H9 (cell line): ENCODE results near the gene USP6. TPM values are rescaled to one million over a fixed set of nuclear protein-coding genes. Genes with fewer than 3 reads are reported as not detected.

Experiments
- DNase-seq: peaks from one replicate; pipeline ENCODE4 v3.0.0-alpha.2; 2017
- H2AFZ ChIP-seq: one replicate; pipeline ENCODE4 v1.6.1; 2013; ENCODE audit warnings: mild to moderate bottlenecking, low read length, control low read depth, moderate library complexity
- H2AK5ac ChIP-seq: 2 replicates; pipeline ENCODE4 v1.6.1; 2013; ENCODE audit warnings: low read length, control low read depth, mixed read lengths; ENCODE audit not compliant: insufficient read length
- H2BK120ac ChIP-seq: one replicate; pipeline ENCODE4 v1.6.1; 2013; ENCODE audit warnings: low read depth, mild to moderate bottlenecking, low read length, control low read depth, inconsistent platforms; ENCODE audit not compliant: poor library complexity, severe bottlenecking
- H2BK12ac ChIP-seq: 2 replicates; pipeline ENCODE4 v1.6.1; 2013; ENCODE audit warnings: low read length, control low read depth, mixed read lengths, low read depth; ENCODE audit not compliant: insufficient read length
- H2BK15ac ChIP-seq: 2 replicates; pipeline ENCODE4 v1.6.1; 2013; ENCODE audit warnings: low read depth, low read length, control low read depth
- H2BK20ac ChIP-seq: one replicate; pipeline ENCODE4 v1.6.1; 2013; ENCODE audit warnings: low read depth, mild to moderate bottlenecking, low read length, control low read depth, inconsistent platforms; ENCODE audit not compliant: poor library complexity, severe bottlenecking
- H2BK5ac ChIP-seq: 2 replicates; pipeline ENCODE4 v1.6.1; 2013; ENCODE audit warnings: low read length, control low read depth, mixed read lengths; ENCODE audit not compliant: insufficient read length
- H3K14ac ChIP-seq: 2 replicates; pipeline ENCODE4 v1.6.1; 2013; ENCODE audit warnings: low read length, control low read depth; ENCODE audit not compliant: insufficient read depth
- H3K18ac ChIP-seq: 2 replicates; pipeline ENCODE4 v1.6.1; 2013; ENCODE audit warnings: low read depth, mild to moderate bottlenecking, mixed read lengths, low read length, control low read depth; ENCODE audit not compliant: insufficient read length
- H3K23ac ChIP-seq: 2 replicates; pipeline ENCODE4 v1.6.1; 2013; ENCODE audit warnings: low read length, control low read depth, mixed read lengths, low read depth; ENCODE audit not compliant: insufficient read length
- H3K23me2 ChIP-seq: 2 replicates; pipeline ENCODE4 v1.6.1; 2013; ENCODE audit warnings: low read depth, mild to moderate bottlenecking, mixed read lengths, low read length, control low read depth; ENCODE audit not compliant: insufficient read length, poor library complexity, severe bottlenecking
- H3K27ac ChIP-seq: 2 replicates; pipeline ENCODE4 v1.5.1; 2013; ENCODE audit warnings: low read length, control low read depth, mixed read lengths, low read depth; ENCODE audit not compliant: insufficient read length
- H3K27me3 ChIP-seq: 2 replicates; pipeline ENCODE4 v1.6.1; 2013; ENCODE audit warnings: low read length, control low read depth, inconsistent platforms; ENCODE audit not compliant: insufficient read depth
- H3K4ac ChIP-seq: 2 replicates; pipeline ENCODE4 v1.6.1; 2013; ENCODE audit warnings: low read depth, mild to moderate bottlenecking, control low read depth, inconsistent platforms, low read length, moderate library complexity
- H3K4me1 ChIP-seq: 2 replicates; pipeline ENCODE4 v1.6.1; 2013; ENCODE audit warnings: low read length, control low read depth, inconsistent platforms; ENCODE audit not compliant: insufficient read depth
- H3K4me2 ChIP-seq: 2 replicates; pipeline ENCODE4 v1.6.1; 2013; ENCODE audit warnings: low read length, control low read depth, mixed read lengths; ENCODE audit not compliant: insufficient read length, insufficient read depth
- H3K56ac ChIP-seq: 2 replicates; pipeline ENCODE4 v1.6.1; 2013; ENCODE audit warnings: low read depth, mild to moderate bottlenecking, mixed read lengths, low read length, control low read depth; ENCODE audit not compliant: insufficient read length
- H3K79me1 ChIP-seq: 2 replicates; pipeline ENCODE4 v1.6.1; 2013; ENCODE audit warnings: low read depth, mild to moderate bottlenecking, moderate library complexity, low read length, control low read depth, inconsistent platforms; ENCODE audit not compliant: insufficient read depth, poor library complexity, severe bottlenecking
- H3K79me2 ChIP-seq: 2 replicates; pipeline ENCODE4 v1.6.1; 2013; ENCODE audit warnings: low read length, control low read depth, inconsistent platforms; ENCODE audit not compliant: insufficient read depth
- H3K9ac ChIP-seq: 2 replicates; pipeline ENCODE4 v1.6.1; 2013; ENCODE audit warnings: low read length, control low read depth, mixed read lengths; ENCODE audit not compliant: insufficient read length; ENCODE audit errors: extremely low read depth
- H3K9me3 ChIP-seq: one replicate; pipeline ENCODE4 v1.6.1; 2013; ENCODE audit warnings: low read depth, low read length, inconsistent platforms; ENCODE audit not compliant: control insufficient read depth
- H3T11ph ChIP-seq: one replicate; pipeline ENCODE4 v1.6.1; 2013; ENCODE audit warnings: mild to moderate bottlenecking, low read length, control low read depth, inconsistent platforms
- H4K20me1 ChIP-seq: one replicate; pipeline ENCODE4 v1.6.1; 2013; ENCODE audit not compliant: control insufficient read depth, insufficient read length, insufficient read depth
- H4K5ac ChIP-seq: 2 replicates; pipeline ENCODE4 v1.6.1; 2013; ENCODE audit warnings: low read depth, mild to moderate bottlenecking, mixed read lengths, low read length, control low read depth; ENCODE audit not compliant: insufficient read length
- H4K8ac ChIP-seq: replicated peaks from 2 replicates; pipeline ENCODE4 v1.6.1; 2013; ENCODE audit warnings: low read length, control low read depth, mixed read lengths, low read depth; ENCODE audit not compliant: insufficient read length
- H4K91ac ChIP-seq: 2 replicates; pipeline ENCODE4 v1.6.1; 2013; ENCODE audit warnings: low read depth, mild to moderate bottlenecking, moderate library complexity, mixed read lengths, low read length, control low read depth; ENCODE audit not compliant: insufficient read length
- H3K27ac Mint-ChIP-seq, 3 experiments: 2 replicates in 2 of 3; 3 replicates in 1 of 3; pipeline ENCODE4 v1.8.0; 2020 to 2021; ENCODE audit warnings: mixed read lengths in 3 of 3, mild to moderate bottlenecking in 1 of 3, moderate library complexity in 1 of 3
- H3K27me3 Mint-ChIP-seq: 2 replicates; pipeline ENCODE4 v1.8.0; 2021; ENCODE audit warnings: low read depth, mild to moderate bottlenecking, moderate library complexity, mixed read lengths
- H3K36me3 Mint-ChIP-seq, 3 experiments: 2 replicates in 2 of 3; 3 replicates in 1 of 3; pipeline ENCODE4 v1.8.0; 2020 to 2021; ENCODE audit warnings: low read depth in 3 of 3, mixed read lengths in 3 of 3; ENCODE audit not compliant: insufficient read depth in 1 of 3
- H3K4me1 Mint-ChIP-seq, 2 experiments: 2 replicates each; pipeline ENCODE4 v1.8.0; 2020; ENCODE audit warnings: mixed read lengths in 2 of 2
- H3K4me3 Mint-ChIP-seq, 2 experiments: 2 replicates in 1 of 2; 3 replicates in 1 of 2; pipeline ENCODE4 v1.8.0; 2020 to 2021; ENCODE audit warnings: mild to moderate bottlenecking in 2 of 2, mixed read lengths in 2 of 2, moderate library complexity in 1 of 2
- H3K9me3 Mint-ChIP-seq, 2 experiments: 2 replicates in 1 of 2; 3 replicates in 1 of 2; pipeline ENCODE4 v1.8.0; 2020; ENCODE audit warnings: mild to moderate bottlenecking in 2 of 2, mixed read lengths in 2 of 2, moderate library complexity in 1 of 2
- CTCF ChIP-seq: fragments of 200-600 bp; sonication (generic); conservative IDR thresholded peaks from 3 replicates; pipeline ENCODE4 v1.8.0; 2021; ENCODE audit warnings: antibody characterized with exemption, mild to moderate bottlenecking
- WGBS: extraction: QIAGEN DNeasy Blood & Tissue Kit; methylation state at CpG from one replicate; pipeline ENCODE4 v1.1.7; 2013; ENCODE audit warnings: missing lambda C conversion rate, low lambda C conversion rate, mixed read lengths; ENCODE audit not compliant: insufficient read length; ENCODE audit errors: extremely low coverage; 5-methylcytosine and 5-hydroxymethylcytosine counted together
- total RNA-seq: library from RNA; stranded (reverse); gene quantifications from 2 replicates; pipeline ENCODE4 v1.2.1, GENCODE V29; 2021

Gene USP6
- total RNA-seq, 1 experiment from 2014 or later, result 0.17 TPM

GRCh38 chr17:5138616-5139457 lies 23.0 kb downstream of the USP6 start:
- H3K27ac ChIP-seq, result no peak overlapping the region
- H3K79me1 ChIP-seq, result no peaks in the 10 kb centered on the region
- no peak overlapping the region for H3K14ac ChIP-seq
- H4K8ac ChIP-seq, result no peak overlapping the region
- H3K4me1 ChIP-seq, result no peaks in the 10 kb centered on the region
- H3K4me3 Mint-ChIP-seq, result no peak overlapping the region
- H2AK5ac ChIP-seq, result no peak overlapping the region
- H3K4me2 ChIP-seq, result no peak overlapping the region
- H2BK15ac ChIP-seq, result no peak overlapping the region
- H3K4me1 Mint-ChIP-seq, result no peaks in the 10 kb centered on the region
- H4K5ac ChIP-seq, result no peak overlapping the region
- H3K56ac ChIP-seq, result no peak overlapping the region
- peak overlapping the region in 2 of 3 experiments; percentile 44 to 76; a peak in 2 of 7 replicates for H3K27ac Mint-ChIP-seq
- H2BK120ac ChIP-seq, result no peak overlapping the region
- no peak overlapping the region for H4K91ac ChIP-seq
- peaks cover 0 to 2% of the 10 kb centered on the region in 2 experiments; a peak in 1 of 5 replicates for H3K9me3 Mint-ChIP-seq
- no peak overlapping the region for H3K9ac ChIP-seq
- no peaks in the 10 kb centered on the region for H3K9me3 ChIP-seq
- no peaks in the 10 kb centered on the region for H3K79me2 ChIP-seq
- H3K18ac ChIP-seq, result no peak overlapping the region
- no peaks in the 10 kb centered on the region for H3K23me2 ChIP-seq
- H4K20me1 ChIP-seq, result no peaks in the 10 kb centered on the region
- 0 out of 2 replicates have a peak, but pooled peaks cover under 1% of the 10 kb centered on the region for H3K27me3 Mint-ChIP-seq
- no peak for TF ChIP-seq CTCF
- H2BK5ac ChIP-seq, result no peak overlapping the region
- no peak overlapping the region for H3T11ph ChIP-seq
- no peaks in the 10 kb centered on the region for H3K27me3 ChIP-seq
- no peaks in the 10 kb centered on the region for H3K36me3 Mint-ChIP-seq
- H3K4ac ChIP-seq, result no peak overlapping the region
- peak; percentile 24 for DNase-seq
- H2AFZ ChIP-seq, result no peak overlapping the region
- no peak overlapping the region for H2BK20ac ChIP-seq
- no CpG with 5 or more reads among the region's 24 CpGs for WGBS
- no peak overlapping the region for H3K23ac ChIP-seq
- no peak overlapping the region for H2BK12ac ChIP-seq
